CMK (cell line): ENCODE results near the gene PNPO.
A peak's percentile ranks its signal among the peaks of the same experiment; 100 is the strongest.

ENCODE experiments used
- DNase-seq: peaks from one replicate; pipeline ENCODE4 v3.0.0-alpha.2; 2010; ENCODE audit warnings: low read depth

Gene PNPO

GRCh38 chr17:47949946-47950345 lies 8.6 kb downstream of the PNPO start:
- DNase-seq, result no peak

GRCh38 chr17:47950448-47950847 lies 9.1 kb downstream of the PNPO start:
- DNase-seq, result no peak

- no peak for DNase-seq
Measured at GRCh38 chr17:47952171-47953021, 11.0 kb downstream of the PNPO start.

- no peak for DNase-seq
Measured at GRCh38 chr17:47953909-47954308, 12.5 kb downstream of the PNPO start.

GRCh38 chr17:47955497-47956461 lies 14.4 kb downstream of the PNPO start:
- no peak for DNase-seq

- DNase-seq, result no peak
Measured at GRCh38 chr17:47956791-47957590, 15.6 kb downstream of the PNPO start.

- DNase-seq, result no peak
Measured at GRCh38 chr17:47957591-47958490, 16.5 kb downstream of the PNPO start, which contains the start of gene PRR15L. TSS of gene PRR15L (minus strand) at chr17:47957883. CDS start at chr17:47953234, 4,649 bp downstream.

- no peak for DNase-seq
Measured at GRCh38 chr17:47959825-47960655, 18.7 kb downstream of the PNPO start.

GRCh38 chr17:47961406-47961805 lies 20.0 kb downstream of the PNPO start:
- DNase-seq, result no peak

GRCh38 chr17:47962901-47963300 lies 21.5 kb downstream of the PNPO start:
- no peak for DNase-seq

- DNase-seq, result no peak
Measured at GRCh38 chr17:47964856-47965255, 23.5 kb downstream of the PNPO start.

GRCh38 chr17:47966079-47966519 lies 24.7 kb downstream of the PNPO start:
- no peak for DNase-seq

GRCh38 chr17:47967607-47968252 lies 26.4 kb downstream of the PNPO start:
- no peak for DNase-seq

- DNase-seq, result no peak
Measured at GRCh38 chr17:47968836-47969235, 27.5 kb downstream of the PNPO start.

- DNase-seq, result no peak
Measured at GRCh38 chr17:47969930-47970724, 28.8 kb downstream of the PNPO start.

- peak; percentile 98 for DNase-seq
Measured at GRCh38 chr17:47970725-47971499, 29.5 kb downstream of the PNPO start, which contains the start of gene CDK5RAP3. TSS of gene CDK5RAP3 (plus strand) at chr17:47971113. CDS start at chr17:47971147, 34 bp downstream.

GRCh38 chr17:47973541-47973940 lies 32.2 kb downstream of the PNPO start:
- no peak for DNase-seq
